Motor neuron (in vitro differentiated cells): Measurements from ENCODE around the gene SMIM11. TPM values are rescaled to one million over a fixed set of nuclear protein-coding genes. Genes with fewer than 3 reads are reported as not detected.
A peak's percentile ranks its signal among the peaks of the same experiment; 100 is the strongest.

ENCODE experiments used
- ATAC-seq, 8 experiments: fragments of 200-7000 bp; cut with Tn5 transposase; replicated peaks in 6 of 8; 2 replicates each; pipeline ENCODE4 v1.8.0; 2021; ENCODE audit warnings: mild to moderate bottlenecking in 8 of 8, moderate library complexity in 8 of 8
- H3K27ac ChIP-seq, 2 donors: fragments of 250-450 bp; sonication (Bioruptor Pico); 2 replicates each; pipeline ENCODE4 v1.9.0; 2021; ENCODE audit warnings: antibody characterized with exemption in 2 of 2, mild to moderate bottlenecking in 2 of 2, moderate library complexity in 1 of 2
- H3K4me1 ChIP-seq, 2 donors: fragments of 250-450 bp; sonication (Bioruptor Pico); replicated peaks in 1 of 2; 2 replicates each; pipeline ENCODE4 v1.6.1; 2021; ENCODE audit warnings: antibody characterized with exemption in 2 of 2, mild to moderate bottlenecking in 2 of 2, moderate library complexity in 1 of 2
- H3K4me3 ChIP-seq, 5 donors: fragments of 250-450 bp; sonication (Bioruptor Pico); 2 replicates each; pipeline ENCODE4 v1.9.0; 2021; ENCODE audit warnings: antibody characterized with exemption in 5 of 5, mild to moderate bottlenecking in 5 of 5, moderate library complexity in 4 of 5
- WGBS, 10 experiments: fragments of 450-650 bp; shearing (Covaris generic); methylation state at CpG; one replicate each; pipeline ENCODE4 v1.0.0; 2022; 5-methylcytosine and 5-hydroxymethylcytosine counted together
- in situ Hi-C, 9 experiments: fragments of 400-800 bp; cut with MboI; loops; one replicate each; pipeline ENCODE4 v1.15.0; 2021; ENCODE audit warnings: low sequenced_read_pairs in 9 of 9, low pct_unique_long_range_greater_than_20kb in 2 of 9; ENCODE audit not compliant: unreplicated experiment in 9 of 9
- total RNA-seq, 8 experiments: library from RNA; unstranded; fragments of 300-600 nt; gene quantifications; 2 replicates each; pipeline versions ENCODE4 v1.2.3 to v1.2.4, GENCODE V29; 2022

The SMIM11 gene
- total RNA-seq, 8 experiments from 2014 or later = 3.9 to 12.9 (median 7.9) TPM

GRCh38 chr21:34343838-34344381, 31.4 kb upstream of the SMIM11 start:
- Histone ChIP-seq H3K27ac (no peak overlapping the region), H3K4me3 (no peak overlapping the region), H3K4me1 (no peaks in the 10 kb centered on the region)
- whole genome bisulfite sequencing, 10 experiments = 55 to 100% (median 80%) methylated on average over 1 to 9 of the region's 14 CpGs; no CpG with 5 or more reads in 4 of the 10 experiments
- in situ Hi-C loops = no loop called here
- no peak for ATAC-seq

GRCh38 chr21:34344584-34344983, 30.7 kb upstream of the SMIM11 start:
- Histone ChIP-seq H3K27ac (no peak overlapping the region), H3K4me1 (no peaks in the 10 kb centered on the region), H3K4me3 (no peak overlapping the region)
- ATAC-seq = no peak
- 20 to 96% (median 82%) methylated on average over 1 to 4 of the region's 5 CpGs; no CpG with 5 or more reads in 2 of the 10 experiments for WGBS, 10 experiments
- in situ Hi-C loops = no loop called here

DNA sequence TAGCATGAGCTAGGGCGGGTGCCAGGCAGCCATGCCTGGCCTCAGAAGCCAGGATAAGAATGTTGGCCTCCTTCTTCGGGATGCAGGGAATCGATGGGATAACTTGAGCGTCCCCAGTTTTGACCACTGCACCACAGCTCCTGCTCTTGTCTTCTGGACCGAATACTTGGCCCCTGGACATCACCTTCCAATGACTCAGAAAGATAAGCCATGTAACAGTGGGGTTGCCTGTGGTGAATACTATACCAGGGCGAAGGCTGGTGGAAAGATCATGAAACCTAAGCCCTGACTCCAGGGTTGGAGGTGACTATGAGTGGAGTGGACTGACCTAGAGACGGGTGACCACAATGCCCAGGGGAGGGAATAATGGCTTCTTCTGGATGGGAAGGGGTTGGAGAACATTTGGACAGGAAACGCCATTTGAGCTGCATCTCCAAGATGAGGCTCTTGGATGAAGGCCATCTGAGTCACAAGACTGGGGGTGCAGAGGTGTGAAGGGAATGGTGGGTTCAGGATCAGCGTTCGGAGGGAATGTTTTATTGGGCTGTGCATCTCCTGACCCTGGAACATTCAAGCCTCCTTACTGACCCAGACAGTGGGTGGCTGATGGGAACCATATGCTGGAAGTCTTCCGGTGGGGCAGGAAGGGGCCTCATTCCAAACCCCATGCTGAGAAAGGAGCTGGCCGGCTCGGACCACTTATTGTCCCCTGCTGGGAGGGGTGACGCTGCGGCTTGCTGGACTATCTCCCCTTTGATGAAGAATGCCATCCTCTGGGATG, 30.0 kb upstream of the SMIM11 start:
- ATAC-seq = no peak
- Histone ChIP-seq H3K4me3 (no peak overlapping the region), H3K27ac (no peak overlapping the region), H3K4me1 (no peaks in the 10 kb centered on the region)
- in situ Hi-C loops = no loop called here
- 41 to 95% (median 80%) methylated on average over 2 to 6 of the region's 15 CpGs; no CpG with 5 or more reads in 3 of the 10 experiments for WGBS, 10 experiments

GRCh38 chr21:34345892-34346291, 29.4 kb upstream of the SMIM11 start:
- 0 to 100% (median 70%) methylated on average over 1 to 8 of the region's 10 CpGs; no CpG with 5 or more reads in 2 of the 10 experiments for WGBS, 10 experiments
- Histone ChIP-seq H3K27ac (no peak overlapping the region), H3K4me1 (no peaks in the 10 kb centered on the region), H3K4me3 (no peak overlapping the region)
- ATAC-seq = peak in 1 of 8 experiments; percentile 65
- in situ Hi-C loops = no loop called here

DNA sequence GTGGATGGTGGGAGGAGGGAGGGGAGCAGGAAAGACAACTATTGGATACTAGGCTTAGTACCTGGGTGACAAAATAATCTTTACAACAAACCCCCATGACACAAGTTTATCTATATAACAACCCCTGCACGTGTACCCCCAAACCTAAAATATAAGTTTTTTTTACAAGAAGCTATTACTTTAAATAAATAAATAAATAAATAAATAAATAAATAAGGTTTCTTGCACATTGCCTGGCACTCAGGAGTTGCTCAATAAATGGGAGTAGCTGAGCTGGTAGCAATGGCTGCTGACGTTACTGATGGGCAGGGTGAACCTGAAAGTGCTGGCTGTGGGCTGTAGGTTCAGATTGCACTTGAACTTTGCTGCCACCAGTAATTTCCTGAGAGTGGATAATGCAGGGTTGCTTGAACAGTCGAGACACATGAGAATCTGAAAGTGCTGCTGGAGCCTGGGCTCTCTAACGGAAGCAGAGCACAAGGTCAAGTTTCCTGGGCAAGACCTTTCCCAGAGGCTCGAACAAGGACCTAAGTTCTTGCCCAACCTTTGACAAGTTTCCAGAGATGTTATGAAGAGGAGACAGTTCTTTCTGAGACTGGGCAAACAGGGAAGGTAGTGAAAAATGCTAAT, 26.3 kb upstream of the SMIM11 start:
- Histone ChIP-seq H3K27ac (no peak overlapping the region), H3K4me1 (no peaks in the 10 kb centered on the region), H3K4me3 (no peak overlapping the region)
- WGBS, 10 experiments = 0 to 92% (median 81%) methylated on average over 1 to 4 of the region's 5 CpGs; no CpG with 5 or more reads in 2 of the 10 experiments
- no peak for ATAC-seq
- in situ Hi-C loops = no loop called here

GRCh38 chr21:34351786-34352241, 23.5 kb upstream of the SMIM11 start:
- H3K27ac ChIP-seq = no peak overlapping the region
- peak; percentile 51 to 99 (median 96) for ATAC-seq
- WGBS, 10 experiments = 0 to 83% (median 40%) methylated on average over 1 to 6 of the region's 6 CpGs
- in situ Hi-C loops = no loop called here
- no peak overlapping the region for H3K4me3 ChIP-seq
- no peaks in the 10 kb centered on the region for H3K4me1 ChIP-seq

DNA sequence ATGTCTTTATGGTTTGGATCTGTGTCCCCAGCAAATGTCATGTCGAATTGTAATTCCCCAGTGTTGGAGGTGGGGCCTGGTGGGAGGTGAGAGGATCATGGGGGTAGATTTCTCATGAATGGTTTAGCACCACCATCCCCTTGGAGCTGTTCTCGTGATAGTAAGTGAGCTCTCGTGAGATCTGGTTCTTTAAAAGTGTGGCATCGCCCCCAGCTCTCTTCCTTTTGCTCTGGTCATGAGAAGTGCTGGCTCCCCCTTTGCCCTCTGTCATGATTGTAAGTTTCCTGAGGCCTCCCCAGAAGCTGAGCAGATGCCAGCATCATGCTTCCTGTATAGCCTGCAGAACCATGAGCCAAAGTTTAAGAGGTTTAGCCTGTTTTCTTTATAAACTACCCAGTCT, 22.8 kb upstream of the SMIM11 start:
- 57 to 100% (median 98%) methylated on average over 1 to 4 of the region's 4 CpGs; no CpG with 5 or more reads in 2 of the 10 experiments for WGBS, 10 experiments
- Histone ChIP-seq H3K27ac (no peak overlapping the region), H3K4me1 (no peaks in the 10 kb centered on the region), H3K4me3 (no peak overlapping the region)
- in situ Hi-C loops = no loop called here
- ATAC-seq = no peak

DNA sequence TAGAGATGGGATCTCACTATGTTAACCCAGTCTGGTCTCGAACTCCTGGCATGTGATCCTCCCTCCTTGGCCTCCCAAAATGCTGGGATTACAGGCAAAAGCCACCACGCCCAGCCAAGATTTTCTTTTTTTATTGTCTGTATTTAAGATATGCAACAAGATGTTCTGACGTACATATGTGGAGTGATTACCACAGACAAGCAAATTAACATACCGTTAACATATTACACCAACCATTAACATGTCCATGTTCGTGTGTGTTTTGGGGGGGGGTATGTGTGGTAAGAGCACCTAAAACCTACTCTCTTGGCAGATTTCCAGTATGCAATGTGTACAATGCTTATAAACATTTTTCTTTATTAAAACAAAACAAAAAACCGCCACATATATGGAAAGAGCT, 22.1 kb upstream of the SMIM11 start:
- WGBS, 10 experiments = 32 to 100% (median 90%) methylated on average over 2 to 6 of the region's 6 CpGs
- Histone ChIP-seq H3K4me3 (no peak overlapping the region), H3K4me1 (no peaks in the 10 kb centered on the region), H3K27ac (no peak overlapping the region)
- in situ Hi-C loops = no loop called here
- ATAC-seq = peak in 3 of 8 experiments; percentile 19 to 90 (median 51)

- WGBS, 10 experiments = 42 to 100% (median 80%) methylated on average over 1 to 4 of the region's 4 CpGs; no CpG with 5 or more reads in 2 of the 10 experiments
- Histone ChIP-seq H3K4me1 (no peaks in the 10 kb centered on the region), H3K27ac (no peak overlapping the region), H3K4me3 (no peak overlapping the region)
- ATAC-seq = peak in 1 of 8 experiments; percentile 63
- in situ Hi-C loops = no loop called here
Observed at GRCh38 chr21:34354836-34355235, 20.5 kb upstream of the SMIM11 start.

DNA sequence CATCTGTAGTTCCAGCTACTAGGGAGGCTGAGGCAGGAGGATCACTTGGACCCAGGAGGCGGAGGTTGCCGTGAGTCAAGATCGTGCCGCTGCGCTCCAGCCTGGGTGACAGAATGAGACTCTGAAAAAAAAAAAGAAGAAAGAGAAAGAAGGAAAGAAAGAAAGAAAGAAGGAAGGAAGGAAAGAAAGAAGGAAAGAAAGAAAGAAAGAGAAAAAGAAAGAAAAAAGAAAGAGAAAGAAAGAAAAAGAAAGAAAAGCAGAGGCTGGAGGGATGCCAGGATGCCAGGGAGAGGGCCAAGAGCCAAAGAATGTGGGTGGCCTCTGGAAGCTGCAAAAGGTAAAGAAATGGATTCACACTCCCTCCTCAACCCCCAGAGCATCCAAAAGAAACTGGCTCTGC, 19.7 kb upstream of the SMIM11 start:
- in situ Hi-C loops = no loop called here
- ATAC-seq = no peak
- 71 to 100% (median 95%) methylated on average over 1 to 5 of the region's 5 CpGs; no CpG with 5 or more reads in 1 of the 10 experiments for WGBS, 10 experiments
- Histone ChIP-seq H3K4me3 (no peak overlapping the region), H3K4me1 (no peaks in the 10 kb centered on the region), H3K27ac (no peak overlapping the region)

GRCh38 chr21:34357889-34358288, 17.4 kb upstream of the SMIM11 start:
- no peak overlapping the region for H3K27ac ChIP-seq
- H3K4me3 ChIP-seq = no peak overlapping the region
- 63 to 100% (median 89%) methylated on average over 1 to 2 of the region's 2 CpGs; no CpG with 5 or more reads in 3 of the 10 experiments for WGBS, 10 experiments
- no peak for ATAC-seq
- in situ Hi-C loops = no loop called here
- H3K4me1 ChIP-seq = no peaks in the 10 kb centered on the region

DNA sequence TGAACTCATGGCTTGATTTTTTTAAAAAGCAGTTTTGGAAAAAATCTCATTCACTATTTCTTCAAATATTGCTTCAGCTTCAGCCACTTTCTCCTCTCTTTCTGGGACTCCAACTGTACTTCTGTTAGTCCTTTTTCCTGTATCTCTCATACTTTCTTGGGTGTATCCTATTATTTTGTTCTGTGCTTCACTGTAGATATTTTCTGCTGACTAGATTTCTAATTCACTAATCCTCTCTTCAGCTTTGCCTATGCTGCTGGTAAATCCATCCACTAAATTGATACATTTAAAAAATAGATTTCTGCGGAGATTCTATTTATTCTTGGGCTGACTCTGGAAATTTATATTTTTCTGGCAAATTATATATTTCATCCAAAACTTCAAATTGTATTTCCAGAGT, 16.4 kb upstream of the SMIM11 start:
- H3K4me3 ChIP-seq = no peak overlapping the region
- no peaks in the 10 kb centered on the region for H3K4me1 ChIP-seq
- in situ Hi-C loops = no loop called here
- no peak for ATAC-seq
- WGBS, 10 experiments = 47 to 100% (median 94%) methylated on average over 1 of the region's 1 CpG
- no peak overlapping the region for H3K27ac ChIP-seq

GRCh38 chr21:34360488-34361241, 14.6 kb upstream of the SMIM11 start:
- H3K4me3 ChIP-seq = no peak overlapping the region
- in situ Hi-C loops = no loop called here
- no peaks in the 10 kb centered on the region for H3K4me1 ChIP-seq
- ATAC-seq = no peak
- no peak overlapping the region for H3K27ac ChIP-seq
- 85 to 100% (median 93%) methylated on average over 1 to 9 of the region's 12 CpGs for WGBS, 10 experiments
